ENCODE results near the gene RNF150.

DNA sequence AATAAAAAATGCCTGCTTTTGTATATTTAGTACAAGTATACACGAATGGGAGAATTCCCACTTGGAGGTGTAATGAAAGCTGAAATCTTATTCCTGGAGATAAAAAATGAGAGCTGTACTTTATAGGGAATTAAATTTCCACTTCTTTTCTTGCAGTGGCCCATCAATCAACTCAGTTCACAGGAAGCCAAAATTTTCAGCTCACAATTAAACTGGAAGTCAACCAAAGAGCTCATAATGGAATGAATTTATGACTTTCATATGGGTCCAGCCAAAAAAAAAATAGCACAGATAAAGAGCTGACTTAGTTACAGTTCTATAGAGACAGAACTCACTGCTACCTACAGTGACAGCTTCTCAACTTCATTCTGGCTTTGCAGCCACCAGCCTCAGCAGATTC lies 261.9 kb downstream of the RNF150 start:
- no peak for TF ChIP-seq ZBTB1 (tag by site-specific recombination; IDR thresholded peaks at IDR 0.05)
- TF ChIP-seq, protein P1, sequence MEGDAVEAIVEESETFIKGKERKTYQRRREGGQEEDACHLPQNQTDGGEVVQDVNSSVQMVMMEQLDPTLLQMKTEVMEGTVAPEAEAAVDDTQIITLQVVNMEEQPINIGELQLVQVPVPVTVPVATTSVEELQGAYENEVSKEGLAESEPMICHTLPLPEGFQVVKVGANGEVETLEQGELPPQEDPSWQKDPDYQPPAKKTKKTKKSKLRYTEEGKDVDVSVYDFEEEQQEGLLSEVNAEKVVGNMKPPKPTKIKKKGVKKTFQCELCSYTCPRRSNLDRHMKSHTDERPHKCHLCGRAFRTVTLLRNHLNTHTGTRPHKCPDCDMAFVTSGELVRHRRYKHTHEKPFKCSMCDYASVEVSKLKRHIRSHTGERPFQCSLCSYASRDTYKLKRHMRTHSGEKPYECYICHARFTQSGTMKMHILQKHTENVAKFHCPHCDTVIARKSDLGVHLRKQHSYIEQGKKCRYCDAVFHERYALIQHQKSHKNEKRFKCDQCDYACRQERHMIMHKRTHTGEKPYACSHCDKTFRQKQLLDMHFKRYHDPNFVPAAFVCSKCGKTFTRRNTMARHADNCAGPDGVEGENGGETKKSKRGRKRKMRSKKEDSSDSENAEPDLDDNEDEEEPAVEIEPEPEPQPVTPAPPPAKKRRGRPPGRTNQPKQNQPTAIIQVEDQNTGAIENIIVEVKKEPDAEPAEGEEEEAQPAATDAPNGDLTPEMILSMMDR (tag by site-specific recombination; IDR thresholded peaks at IDR 0.05): no peak
